ENCODE measurements around the gene RTBDN.

GRCh38 chr19:12834976-12835757 is 788 bp upstream of the RTBDN start:
- no peak for TF ChIP-seq CTCF (IDR thresholded peaks at IDR 0.05; ENCODE audit: borderline replicate concordance, extremely low read depth, low read length, poor library complexity, severe bottlenecking)
- TF ChIP-seq EZH2 (IDR thresholded peaks at IDR 0.05; ENCODE audit: borderline replicate concordance, low read depth, low read length, severe bottlenecking): no peak

Data from DND-41 (cell line).